LHCN-M2 (cell line): Measurements from ENCODE around the gene TGDS. TPM values are rescaled to one million over a fixed set of nuclear protein-coding genes. Genes with fewer than 3 reads are reported as not detected.

Experiments
- DNase-seq: peaks from one replicate; pipeline ENCODE4 v3.0.0-alpha.2; 2012; ENCODE audit warnings: low read depth
- total RNA-seq: library from RNA; depleted of rRNA; stranded (reverse); fragments of >200 nt; gene quantifications from 2 replicates; pipeline ENCODE4 v1.2.3, GENCODE V29; 2014

The TGDS gene
- total RNA-seq, 1 experiment from 2014 or later = 11.7 TPM

DNA sequence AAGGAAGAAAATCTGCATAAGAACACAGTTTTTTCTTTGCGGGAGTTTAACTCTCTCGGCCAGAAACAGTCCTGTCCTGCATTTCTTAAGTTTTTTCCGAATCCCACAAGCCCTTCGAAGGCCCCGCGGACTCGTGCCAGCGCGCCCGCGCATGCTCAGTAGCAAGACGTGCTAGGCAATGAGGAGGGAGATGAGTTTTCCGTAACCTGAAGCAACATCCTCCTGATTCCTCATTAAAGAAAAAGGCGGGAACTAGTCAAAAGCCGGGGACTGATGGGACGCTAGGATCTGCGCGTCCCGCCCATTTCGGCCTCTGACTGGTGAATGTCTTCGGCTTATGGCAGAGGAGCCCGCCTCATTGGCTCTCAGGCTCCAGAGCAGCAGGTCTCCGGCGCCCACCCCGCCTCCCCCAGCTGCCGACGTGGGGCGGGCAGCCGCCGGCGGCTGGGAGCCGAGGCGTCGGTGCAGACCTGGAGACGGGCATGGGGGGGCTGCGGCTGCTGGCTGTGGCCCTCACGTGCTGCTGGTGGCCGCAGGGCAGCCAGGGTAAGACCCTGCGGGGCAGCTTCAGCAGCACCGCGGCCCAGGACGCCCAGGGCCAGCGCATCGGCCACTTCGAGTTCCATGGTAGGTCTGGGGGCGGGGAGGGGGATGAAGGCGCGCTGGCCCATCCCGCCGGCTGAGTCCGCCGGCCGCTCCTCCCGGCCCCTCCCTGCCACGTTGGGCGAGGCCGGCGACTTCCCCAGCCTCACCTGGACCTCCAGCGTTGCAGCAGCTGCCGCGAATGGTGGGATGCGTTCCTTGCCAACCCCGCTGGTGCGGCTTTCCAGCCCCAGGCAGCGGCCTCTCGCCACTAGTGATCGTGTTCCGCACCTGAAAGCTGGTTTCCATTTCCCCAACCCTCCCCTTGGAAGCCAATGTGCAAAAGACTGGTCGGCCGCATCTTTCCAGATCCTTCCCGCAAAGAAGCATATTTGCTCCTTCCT is 5.8 kb upstream of the TGDS start, which contains the start of gene GPR180:
TSS of gene GPR180 (plus strand) at position 412 of the 986 bp plus-strand sequence. CDS start at position 483, 71 bp downstream.
- DNase-seq = peak; percentile 99

DNA sequence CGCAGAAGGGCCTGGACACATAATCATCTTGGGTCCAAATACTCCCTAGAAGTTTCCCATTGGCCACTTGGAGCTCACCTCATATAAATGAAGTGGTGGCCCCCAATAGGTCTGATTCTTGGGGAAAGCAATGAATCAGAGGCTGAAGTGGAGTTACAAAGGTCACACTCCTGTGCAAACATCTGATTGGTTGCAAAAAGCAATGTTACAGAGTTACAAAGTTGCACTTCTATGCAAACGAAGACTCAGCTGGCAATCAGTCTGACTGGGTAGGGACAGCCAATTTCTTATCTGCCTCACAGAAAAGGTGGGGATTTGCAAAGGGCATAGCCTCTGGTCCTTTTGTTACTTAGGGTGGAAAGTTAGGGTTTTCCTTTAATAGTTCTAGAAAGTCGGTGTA is 3.9 kb upstream of the TGDS start:
- DNase-seq = no peak

DNA sequence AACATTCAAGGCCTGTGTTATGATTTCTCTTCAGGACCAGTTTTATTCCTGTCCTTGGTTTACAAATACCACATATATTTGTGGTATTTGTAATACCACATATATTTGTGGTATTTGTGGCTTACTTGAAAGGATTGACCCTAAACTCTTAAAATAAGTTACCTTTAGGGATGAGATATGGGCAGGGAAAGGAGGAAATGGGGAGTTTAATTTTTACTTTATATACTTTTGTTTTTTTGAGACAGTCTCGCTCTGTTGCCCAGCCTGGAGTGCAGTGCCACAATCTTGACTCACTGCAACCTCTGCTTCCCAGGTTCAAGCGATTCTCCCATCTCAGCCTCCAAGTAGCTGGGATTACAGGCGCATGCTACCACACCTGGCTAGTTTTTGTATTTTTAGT is 2.3 kb upstream of the TGDS start:
- DNase-seq = no peak

DNA sequence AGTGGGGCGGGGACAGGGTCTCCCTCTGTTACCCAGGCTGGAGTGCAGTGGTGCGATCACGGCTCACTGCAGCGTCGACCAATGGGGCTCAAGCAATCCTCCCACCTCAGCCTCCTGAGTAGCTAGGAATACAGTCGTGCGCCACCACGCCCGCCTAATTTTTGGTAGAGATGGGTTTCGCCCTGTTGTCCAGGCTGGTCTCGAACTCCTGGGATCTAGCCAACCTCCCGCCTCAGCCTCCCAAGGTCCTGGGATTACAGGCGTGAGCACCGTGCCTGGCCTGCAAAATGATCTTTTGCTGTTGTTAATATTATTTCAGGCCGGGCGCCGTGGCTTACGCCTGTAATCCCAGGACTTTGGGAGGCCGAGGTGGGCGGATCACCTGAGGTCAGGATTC is 621 bp upstream of the TGDS start:
- DNase-seq = no peak

DNA sequence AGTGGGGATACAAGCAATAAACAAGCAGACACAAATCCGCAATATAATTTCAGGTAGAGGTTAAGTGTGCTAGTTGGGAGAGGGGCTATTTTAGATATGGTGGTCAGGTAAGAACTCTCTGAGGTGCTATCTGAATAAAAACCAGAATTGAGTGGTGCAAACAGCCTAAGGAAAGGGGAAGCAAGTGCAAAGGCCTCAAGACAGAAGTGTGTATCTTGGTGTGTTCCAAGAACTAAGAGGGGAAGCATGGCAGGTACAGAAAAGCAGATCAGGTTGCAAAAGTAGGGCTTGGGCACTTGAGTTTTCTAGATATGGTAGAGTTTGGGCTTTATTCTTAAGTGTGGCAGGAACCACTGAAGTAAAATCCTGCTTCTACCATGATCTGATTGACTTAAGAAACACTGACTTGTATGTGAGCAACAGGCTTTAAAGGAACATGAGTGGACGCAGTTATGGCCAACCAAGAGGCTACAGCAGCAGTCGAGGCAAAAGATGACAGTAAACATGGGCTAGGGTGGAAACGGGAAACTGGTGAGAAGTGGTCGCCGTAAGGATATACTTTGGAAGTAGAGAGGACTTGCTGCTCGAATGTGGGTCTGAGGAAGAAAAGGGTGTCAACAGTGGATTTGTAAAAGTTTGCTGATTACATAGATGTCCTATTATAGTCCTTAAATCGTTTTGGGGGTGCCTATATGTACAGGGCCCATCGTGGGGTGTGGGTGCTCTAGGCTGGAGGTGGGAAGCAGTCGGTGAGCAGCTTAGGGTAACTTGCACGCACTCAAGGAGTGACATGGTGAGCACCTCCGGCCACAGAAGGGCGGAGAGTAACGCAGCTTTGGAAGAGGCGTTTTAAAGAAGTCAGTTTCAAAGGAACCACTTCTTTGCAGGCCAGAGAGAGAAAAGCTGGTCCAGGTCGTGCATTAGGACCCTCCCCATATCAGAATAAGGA is 677 bp downstream of the TGDS start:
- no peak for DNase-seq

DNA sequence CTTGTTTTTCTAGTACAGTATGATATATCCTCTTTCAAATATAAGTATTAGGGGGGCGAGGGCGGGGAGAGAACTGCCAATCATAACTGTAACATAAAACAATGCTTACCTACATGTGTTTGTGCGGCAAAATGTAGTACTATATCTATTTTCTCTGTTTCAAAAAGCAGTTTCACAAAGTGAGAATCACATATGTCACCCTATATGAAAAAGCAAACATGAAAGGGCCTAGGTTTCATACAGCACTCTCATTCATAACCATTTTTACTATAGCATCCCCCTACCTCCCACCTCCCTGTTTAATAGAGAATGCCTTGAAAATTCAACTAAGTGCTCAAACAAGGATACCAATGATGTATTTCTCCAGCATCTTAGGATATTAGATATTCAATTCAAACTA is 5.2 kb downstream of the TGDS start:
- no peak for DNase-seq

DNA sequence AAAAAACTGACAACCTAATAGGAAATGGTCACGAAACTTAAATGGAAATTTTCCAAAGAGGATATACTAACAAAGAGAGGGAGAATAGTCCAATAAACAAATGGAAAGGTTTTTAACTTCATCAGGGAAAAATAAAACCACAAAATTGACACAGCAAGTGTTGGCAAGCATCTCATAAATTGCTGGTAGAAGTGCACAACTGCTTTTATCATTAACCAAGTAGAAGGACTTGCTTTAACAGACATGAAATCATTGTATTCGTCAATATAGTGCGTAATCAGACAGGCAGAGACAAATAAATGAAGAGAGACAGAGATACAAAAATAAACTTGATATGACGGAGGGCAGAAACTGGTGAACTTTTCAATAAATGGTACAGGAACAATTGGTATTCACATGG is 7.4 kb downstream of the TGDS start:
- DNase-seq = no peak

DNA sequence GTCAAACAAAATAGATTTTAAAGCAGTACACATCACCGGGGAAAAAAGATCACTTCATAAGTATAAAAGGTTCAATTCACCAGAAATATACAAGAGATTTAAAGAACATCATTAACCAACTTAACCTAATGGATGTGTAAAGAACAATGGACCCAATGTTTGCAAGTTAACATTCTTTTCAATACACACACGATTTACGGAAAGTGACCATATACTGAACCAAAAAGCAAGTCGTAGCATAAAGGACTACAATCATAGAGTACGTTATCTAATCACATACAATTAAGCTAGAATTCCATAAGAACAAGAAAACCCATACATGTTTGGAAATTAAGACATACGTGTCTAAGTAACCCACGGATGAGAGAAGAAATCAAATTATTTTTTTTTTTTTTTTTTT is 9.6 kb downstream of the TGDS start:
- DNase-seq = no peak

DNA sequence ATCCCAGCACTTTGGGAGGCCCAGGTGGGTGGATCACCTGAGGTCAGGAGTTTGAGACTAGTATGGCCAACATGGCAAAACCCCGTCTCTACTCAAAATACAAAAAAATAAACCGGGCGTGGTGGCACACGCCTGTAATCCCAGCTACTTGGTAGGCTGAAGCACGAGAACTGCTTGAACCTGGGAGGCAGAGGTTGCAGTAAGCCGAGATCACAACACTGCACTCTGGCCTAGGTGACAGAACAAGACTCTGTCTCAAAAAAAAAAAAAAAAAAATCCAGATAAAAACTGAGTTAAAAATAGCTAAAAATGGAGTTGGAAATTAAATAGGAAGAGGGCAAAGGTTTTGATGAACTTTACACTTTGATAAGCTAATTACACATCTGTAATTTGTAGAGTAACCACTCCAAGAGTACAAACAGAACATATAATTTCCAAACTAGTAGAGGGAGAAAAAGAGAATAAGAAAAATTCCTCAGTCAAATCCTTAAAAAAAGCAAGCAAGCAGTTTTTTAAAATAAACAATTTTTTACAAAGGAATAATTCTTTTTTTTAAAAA is 10.3 kb downstream of the TGDS start:
- DNase-seq = no peak

DNA sequence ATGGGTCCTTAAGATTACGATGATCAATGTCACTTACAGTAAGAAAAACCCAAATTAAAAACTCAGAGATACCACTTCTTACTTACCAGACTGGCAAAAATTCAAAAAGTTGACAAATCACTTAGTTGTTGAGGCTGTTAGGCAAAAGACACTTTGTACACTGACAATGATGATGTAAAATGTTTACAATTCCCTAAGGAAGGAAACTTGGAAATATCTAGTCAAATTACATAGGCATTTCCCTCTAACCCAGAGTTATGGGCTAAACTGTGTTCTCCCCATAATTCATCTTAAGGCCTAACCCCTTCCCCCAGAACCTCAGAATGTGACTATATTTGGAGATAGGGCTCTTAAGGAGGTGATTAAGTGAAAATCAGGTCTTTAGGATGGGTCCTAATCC is 12.0 kb downstream of the TGDS start:
- DNase-seq = peak; percentile 13

DNA sequence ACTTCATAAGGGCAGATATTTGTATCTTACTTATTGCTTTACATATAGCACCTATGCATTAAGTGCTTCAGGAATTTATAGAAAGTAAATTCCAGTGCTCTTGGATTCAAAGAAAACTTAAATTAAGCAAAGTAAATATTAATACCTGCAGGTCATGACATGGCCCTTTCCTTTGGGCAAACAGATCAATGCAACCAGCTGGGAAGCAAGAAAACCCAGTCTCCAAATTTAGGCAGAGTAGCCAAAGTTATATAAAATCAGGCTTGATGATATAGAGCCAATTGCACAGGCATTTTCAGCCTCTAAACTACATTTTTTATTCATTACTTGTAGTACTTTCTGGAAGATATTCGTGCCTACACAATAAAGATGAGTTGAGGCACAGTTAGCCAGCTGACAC is 16.9 kb downstream of the TGDS start:
- no peak for DNase-seq

DNA sequence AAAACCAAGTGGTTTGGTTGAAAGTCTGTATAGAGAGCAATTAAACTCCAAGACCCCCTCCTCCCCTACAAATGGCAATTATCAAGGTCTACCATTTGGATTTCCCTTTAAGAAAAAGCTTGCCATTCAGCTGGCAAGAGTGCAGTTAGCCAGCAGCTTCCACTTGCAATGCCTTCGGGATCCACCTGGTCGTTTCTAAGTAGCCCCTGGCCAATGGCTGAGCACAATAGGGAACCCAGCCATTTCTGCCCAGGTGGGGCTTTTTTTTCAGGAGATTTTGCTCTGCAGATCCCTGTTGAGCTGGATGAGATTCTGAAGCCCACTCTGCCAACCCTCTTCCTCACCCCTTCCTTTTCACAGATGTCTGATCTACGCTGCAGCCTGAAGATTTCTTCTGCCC is 26.3 kb downstream of the TGDS start:
- no peak for DNase-seq

DNA sequence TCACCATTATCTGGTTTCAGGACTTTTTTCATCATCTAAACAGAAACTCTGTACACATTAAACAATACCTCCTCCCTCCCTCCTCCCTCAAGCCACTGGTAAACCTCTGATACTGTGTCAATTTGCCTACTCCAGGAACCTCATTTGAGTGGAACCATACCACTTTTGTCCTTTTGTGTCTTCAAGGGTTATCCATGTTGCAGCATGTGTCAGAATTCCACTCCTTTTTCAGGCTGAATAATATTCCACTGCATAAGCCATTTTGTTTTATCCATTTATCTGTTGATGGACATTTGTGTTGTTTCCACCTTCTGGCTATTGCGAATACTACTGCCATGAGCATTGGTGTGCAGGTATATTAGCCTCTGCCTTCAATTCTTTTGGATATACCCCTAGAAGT is 27.5 kb downstream of the TGDS start:
- DNase-seq = no peak

DNA sequence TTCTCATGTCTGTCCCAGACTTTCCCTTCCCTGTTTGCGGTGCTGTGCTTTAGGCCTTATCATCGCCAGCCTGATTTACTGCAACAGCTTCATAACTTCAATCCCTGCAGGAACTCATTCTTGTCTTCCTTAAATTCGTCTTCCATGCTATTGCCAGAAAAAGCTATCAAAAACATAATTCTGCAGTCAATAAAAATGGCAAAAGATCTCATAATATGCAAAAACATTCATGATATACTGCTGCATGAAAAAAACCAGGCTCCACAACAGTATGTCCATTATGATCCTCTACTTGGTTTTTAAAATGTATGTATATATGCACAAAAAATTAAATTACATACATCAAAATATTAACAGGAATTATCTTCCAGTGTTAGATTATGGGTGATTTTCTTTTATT is 28.4 kb downstream of the TGDS start:
- no peak for DNase-seq

DNA sequence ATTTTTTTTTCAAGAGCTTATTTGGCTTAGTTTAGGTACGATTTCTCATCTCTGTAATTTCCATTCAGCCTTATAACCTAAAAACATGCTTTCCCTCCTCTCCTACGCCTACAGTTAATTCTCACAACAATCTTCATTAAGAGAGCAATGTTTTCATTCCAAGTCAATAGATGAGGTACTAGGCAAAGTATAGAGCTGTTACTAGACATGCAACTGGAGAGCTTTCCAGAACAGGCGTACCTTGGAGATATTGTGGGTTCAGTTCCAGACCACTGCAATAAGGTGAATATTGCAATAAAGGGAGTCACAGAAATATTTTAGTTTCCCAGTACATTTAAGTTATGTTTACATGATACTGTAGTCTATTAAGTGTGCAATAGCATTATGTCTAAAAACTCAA is 34.8 kb downstream of the TGDS start:
- DNase-seq = no peak

DNA sequence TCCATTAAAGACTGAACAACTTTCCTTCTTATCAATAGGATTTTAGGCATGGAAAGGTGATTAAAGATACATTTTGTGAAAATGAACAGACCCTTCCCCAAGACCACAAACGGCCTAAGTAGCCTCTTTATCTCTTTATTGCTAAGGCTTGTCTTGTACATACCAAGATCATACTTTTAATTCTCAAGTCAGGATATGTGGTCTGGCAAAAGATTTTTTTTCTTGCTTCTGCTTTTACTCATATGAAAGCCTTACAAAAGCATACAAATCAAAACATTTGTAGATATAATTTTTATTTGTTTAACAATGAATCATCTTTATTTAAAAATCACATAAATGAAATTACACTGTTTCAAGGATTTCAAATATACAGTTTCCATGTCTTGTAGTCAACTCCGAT is 35.8 kb downstream of the TGDS start:
- DNase-seq = no peak

DNA sequence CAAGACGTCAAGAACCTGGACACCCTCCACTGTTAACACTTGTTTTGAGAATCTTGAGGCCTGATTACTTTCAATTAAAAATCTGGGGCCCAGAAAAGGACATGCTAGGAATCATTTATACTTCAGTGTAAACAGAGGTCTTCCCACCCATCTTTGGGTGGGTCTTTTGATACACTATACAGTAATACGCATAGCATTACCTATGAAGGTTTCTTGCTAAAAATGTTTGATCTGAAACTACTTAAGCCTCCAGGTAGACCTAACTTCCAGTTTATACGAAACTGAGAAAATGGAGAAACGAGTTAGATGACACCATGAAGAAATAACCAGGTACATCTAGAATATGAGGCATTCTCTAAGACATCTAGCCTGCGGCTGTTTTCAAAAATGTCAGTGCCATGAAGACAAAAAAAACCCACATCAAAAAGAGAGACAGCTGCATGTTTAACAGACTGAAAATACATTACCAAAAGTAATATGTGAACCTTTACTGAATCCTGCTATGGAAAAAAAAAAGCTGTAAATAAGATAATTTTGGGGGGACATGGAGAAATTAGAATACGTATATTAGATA is 36.6 kb downstream of the TGDS start:
- no peak for DNase-seq

DNA sequence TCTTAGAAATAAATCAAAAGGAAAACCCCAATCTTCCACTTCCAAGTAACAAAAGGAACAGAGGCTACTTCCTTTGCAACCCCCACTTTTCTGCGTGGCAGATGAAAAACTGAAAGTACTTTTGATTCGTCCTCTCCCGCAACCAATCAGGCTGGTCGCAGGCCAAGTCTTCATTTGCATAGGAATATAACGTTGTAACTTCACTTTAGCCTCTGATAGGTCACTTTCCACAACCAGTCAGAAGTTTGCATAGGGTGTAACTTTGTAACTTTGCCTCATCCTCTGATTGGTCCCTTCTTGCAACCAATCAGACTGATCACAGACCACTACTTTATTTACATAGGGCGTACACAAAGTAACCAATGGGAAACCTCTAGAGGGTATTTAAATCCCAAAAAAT is 37.2 kb downstream of the TGDS start:
- DNase-seq = peak; percentile 24

DNA sequence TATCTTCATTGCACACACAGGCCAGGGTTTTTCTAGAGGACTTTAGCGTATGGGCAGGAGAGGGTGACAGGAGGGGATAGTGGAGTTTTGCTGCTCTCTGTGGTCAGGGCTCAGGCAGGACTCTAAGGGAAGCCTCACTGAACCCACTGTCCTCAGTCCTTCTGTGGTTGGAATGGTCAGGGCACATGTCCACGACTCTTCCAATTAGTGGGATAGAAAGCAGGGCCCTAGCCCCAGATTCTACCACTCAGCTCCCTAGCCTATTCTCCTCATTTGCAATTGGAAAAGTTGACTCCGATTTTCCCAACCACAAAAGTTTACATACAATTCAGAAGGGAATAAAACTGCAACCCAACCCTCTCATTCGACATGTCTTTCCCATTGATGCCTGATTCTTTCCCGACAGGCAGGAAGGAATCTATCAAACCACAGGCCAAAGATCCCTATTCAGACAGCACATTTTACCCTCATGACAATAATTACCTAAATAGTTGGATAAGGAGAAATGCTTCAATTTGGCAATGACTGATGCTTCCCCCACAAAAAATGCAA is 38.2 kb downstream of the TGDS start:
- DNase-seq = no peak

DNA sequence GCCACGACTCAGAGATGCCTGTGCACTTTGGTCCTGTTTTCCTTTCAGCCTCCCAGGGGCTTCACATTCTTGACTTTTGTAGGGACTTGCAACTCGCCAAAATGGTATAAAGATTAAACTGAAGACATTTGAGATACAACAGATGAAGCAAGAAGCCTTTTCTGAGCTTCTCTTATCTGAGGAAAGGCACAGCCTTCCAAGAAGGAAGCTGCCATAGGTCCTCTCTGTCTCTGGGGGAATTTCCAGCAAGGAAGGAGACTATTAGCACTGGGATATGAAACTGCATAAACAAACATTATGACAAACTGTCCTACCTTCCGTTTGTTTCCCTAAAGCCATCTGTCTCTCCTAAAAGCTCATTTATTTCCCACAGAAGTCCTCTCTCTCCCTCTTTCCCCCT is 39.3 kb downstream of the TGDS start:
- DNase-seq = no peak

DNA sequence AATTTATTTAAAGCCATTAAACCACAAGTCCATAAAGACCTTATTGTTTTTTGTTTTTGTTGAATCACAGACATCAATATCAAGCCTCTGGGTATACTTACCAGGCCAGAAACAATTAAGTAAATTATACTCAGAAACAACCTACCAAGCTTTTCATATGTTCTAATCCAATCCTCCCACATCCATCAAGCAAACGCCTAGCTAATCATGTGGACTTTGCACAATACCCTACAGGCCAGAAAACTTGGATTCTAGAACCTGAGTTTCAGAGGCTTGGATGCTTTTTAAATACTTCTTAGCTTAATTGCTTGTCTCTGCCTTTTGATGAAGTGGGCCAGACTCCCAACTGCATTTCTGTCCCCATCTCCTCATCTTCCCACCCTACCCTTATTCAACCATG is 39.9 kb downstream of the TGDS start:
- no peak for DNase-seq
